CD4-positive, alpha-beta T cell (primary cell): ENCODE measurements around the gene MICAL3. TPM values are rescaled to one million over a fixed set of nuclear protein-coding genes. Genes with fewer than 3 reads are reported as not detected.
"Not testable (repeated sequence)": the region's sequence is repeated elsewhere in the genome, so short reads cannot be mapped to it uniquely, and the experiment has no call there.

Experiments used
- ATAC-seq: fragments of 200-7000 bp; cut with Tn5 transposase; one replicate; pipeline ENCODE4 v1.10.0; 2022; ENCODE audit warnings: mild to moderate bottlenecking; ENCODE audit not compliant: poor library complexity
- CTCF ChIA-PET: fragments of 350-600 bp; sonication (Branson Sonifier 250); formaldehyde crosslinking; loops from one replicate; lab custom pipeline; 2021; ENCODE audit warnings: antibody characterized with exemption, inconsistent platforms; lab: Charles Lee
- POLR2A ChIA-PET: fragments of 350-600 bp; sonication (Branson Sonifier 250); formaldehyde crosslinking; loops from one replicate; lab custom pipeline; 2021; ENCODE audit warnings: antibody characterized with exemption, inconsistent platforms; lab: Charles Lee
- DNase-seq, 14 experiments: peaks; one replicate each; pipeline ENCODE4 v3.0.0-alpha.2; 2013 to 2020; ENCODE audit warnings: mixed read lengths in 2 of 14
- H3K27ac ChIP-seq, 2 donors: one replicate each; pipeline versions ENCODE4 v1.5.1 to v1.7.0; 2013; ENCODE audit warnings: low read length in 2 of 2, low read depth in 1 of 2, mild to moderate bottlenecking in 1 of 2
- H3K27me3 ChIP-seq, 2 experiments: 1 replicate in 1 of 2; 2 replicates in 1 of 2; pipeline versions ENCODE4 v1.6.1 to v1.7.0; 2013; ENCODE audit warnings: low read length in 2 of 2, control low read depth in 1 of 2, mild to moderate bottlenecking in 1 of 2, moderate library complexity in 1 of 2; ENCODE audit not compliant: insufficient read depth in 2 of 2, control insufficient read depth in 1 of 2
- H3K36me3 ChIP-seq: one replicate; pipeline ENCODE4 v1.6.1; 2013; ENCODE audit warnings: low read length, control low read depth; ENCODE audit not compliant: insufficient read depth
- H3K4me1 ChIP-seq: one replicate; pipeline ENCODE4 v1.6.1; 2013; ENCODE audit warnings: low read length, control low read depth; ENCODE audit not compliant: insufficient read depth
- H3K4me3 ChIP-seq: one replicate; pipeline ENCODE4 v1.5.1; 2013; ENCODE audit warnings: mild to moderate bottlenecking, low read length, moderate library complexity
- H3K9me3 ChIP-seq, 2 experiments: 1 replicate in 1 of 2; 2 replicates in 1 of 2; pipeline versions ENCODE4 v1.6.1 to v1.7.0; 2013; ENCODE audit warnings: low read length in 2 of 2, mild to moderate bottlenecking in 2 of 2, control low read depth in 1 of 2, moderate library complexity in 1 of 2; ENCODE audit not compliant: control insufficient read depth in 1 of 2, insufficient read depth in 1 of 2
- H3K27ac Mint-ChIP-seq: one replicate; pipeline ENCODE4 v1.8.0; 2020; ENCODE audit warnings: mixed read lengths
- H3K27me3 Mint-ChIP-seq: one replicate; pipeline ENCODE4 v1.8.0; 2021; ENCODE audit warnings: mixed read lengths
- H3K36me3 Mint-ChIP-seq: one replicate; pipeline ENCODE4 v1.8.0; 2021; ENCODE audit warnings: low read depth, mixed read lengths
- H3K4me1 Mint-ChIP-seq: one replicate; pipeline ENCODE4 v1.8.0; 2021; ENCODE audit warnings: low read depth, mixed read lengths
- H3K4me3 Mint-ChIP-seq: one replicate; pipeline ENCODE4 v1.8.0; 2020; ENCODE audit warnings: mild to moderate bottlenecking, mixed read lengths
- H3K9me3 Mint-ChIP-seq: one replicate; pipeline ENCODE4 v1.8.0; 2020; ENCODE audit warnings: mixed read lengths
- CTCF ChIP-seq: fragments of 200-600 bp; IDR thresholded peaks from one replicate; pipeline ENCODE4 v1.8.0; 2022; ENCODE audit warnings: antibody characterized with exemption, mild to moderate bottlenecking
- intact Hi-C, 2 experiments: fragments of 100-400 bp; cut with DNase I in 1 of 2; cut with micrococcal nuclease in 1 of 2; formaldehyde crosslinking; loops; one replicate each; pipeline versions ENCODE4 v1.15.1 to v1.9.0; 2023 to 2025; cut with DNase I, micrococcal nuclease
- total RNA-seq, 174 experiments: library from RNA in 2 of 174; stranded (reverse) in 2 of 174; gene quantifications; one replicate each; pipeline ENCODE4 v1.2.3 and lab custom pipeline; 2021 to 2026

Gene MICAL3
- total RNA-seq, 2 experiments from 2014 or later = 9.4 to 9.9 TPM

GRCh38 chr22:18055619-18056160 lies 31.3 kb upstream of the MICAL3 start:
- Mint-ChIP-seq H3K27ac (no peak overlapping the region), H3K27me3 (peaks cover 8% of the 10 kb centered on the region), H3K4me1 (no peaks in the 10 kb centered on the region), H3K9me3 (no peaks in the 10 kb centered on the region), H3K36me3 (no peaks in the 10 kb centered on the region), H3K4me3 (no peak overlapping the region)
- H3K4me1 ChIP-seq = no peaks in the 10 kb centered on the region
- H3K27me3 ChIP-seq = no peaks in the 10 kb centered on the region
- no peaks in the 10 kb centered on the region for H3K36me3 ChIP-seq
- CTCF ChIA-PET = no interaction called here
- H3K9me3 ChIP-seq = no peaks in the 10 kb centered on the region
- no peak overlapping the region for H3K27ac ChIP-seq
- DNase-seq = no peak
- ATAC-seq = no peak
- no peak for TF ChIP-seq CTCF
- intact Hi-C loops = no loop called here
- POLR2A ChIA-PET = no interaction called here
- H3K4me3 ChIP-seq = no peak overlapping the region

- DNase-seq, H3K4me3 Mint-ChIP-seq, CTCF ChIA-PET, H3K27ac Mint-ChIP-seq, H3K9me3 ChIP-seq, H3K27me3 ChIP-seq, H3K9me3 Mint-ChIP-seq, POLR2A ChIA-PET, H3K27me3 Mint-ChIP-seq, intact Hi-C loops, ATAC-seq, H3K4me1 Mint-ChIP-seq, H3K4me1 ChIP-seq, H3K27ac ChIP-seq, H3K4me3 ChIP-seq, H3K36me3 Mint-ChIP-seq, H3K36me3 ChIP-seq: not testable (repeated sequence)
These were observed 29.0 kb upstream of the MICAL3 start for GRCh38 chr22:18053216-18053946.

- H3K27me3 ChIP-seq, ATAC-seq, H3K9me3 Mint-ChIP-seq, H3K27ac ChIP-seq, H3K36me3 ChIP-seq, H3K4me1 ChIP-seq, DNase-seq, H3K36me3 Mint-ChIP-seq, H3K27me3 Mint-ChIP-seq, POLR2A ChIA-PET, H3K4me3 ChIP-seq, intact Hi-C loops, H3K4me3 Mint-ChIP-seq, CTCF ChIA-PET, H3K9me3 ChIP-seq, H3K4me1 Mint-ChIP-seq, H3K27ac Mint-ChIP-seq: not testable (repeated sequence)
These were observed 26.8 kb upstream of the MICAL3 start for GRCh38 chr22:18051113-18051512.

- H3K27ac ChIP-seq = no peak overlapping the region
- Mint-ChIP-seq H3K4me3 (no peak overlapping the region), H3K36me3 (no peaks in the 10 kb centered on the region), H3K9me3 (no peaks in the 10 kb centered on the region), H3K27ac (no peak overlapping the region), H3K27me3 (peaks cover 6% of the 10 kb centered on the region), H3K4me1 (no peaks in the 10 kb centered on the region)
- no peaks in the 10 kb centered on the region for H3K36me3 ChIP-seq
- peaks cover 0 to 3% of the 10 kb centered on the region in 2 experiments for H3K27me3 ChIP-seq
- ChIA-PET POLR2A (no interaction called here), CTCF (no interaction called here)
- intact Hi-C loops = no loop called here
- no peak overlapping the region for H3K4me3 ChIP-seq
- no peak for TF ChIP-seq CTCF
- no peaks in the 10 kb centered on the region for H3K4me1 ChIP-seq
- ATAC-seq = no peak
- no peaks in the 10 kb centered on the region for H3K9me3 ChIP-seq
- DNase-seq = no peak
These were observed 25.7 kb upstream of the MICAL3 start for GRCh38 chr22:18050065-18050464.
